ENCODE data around the gene STX18. TPM values are rescaled to one million over a fixed set of nuclear protein-coding genes. Genes with fewer than 3 reads are reported as not detected.

The STX18 gene
- total RNA-seq, 1 donor from 2014 or later, result 36.7 TPM

DNA sequence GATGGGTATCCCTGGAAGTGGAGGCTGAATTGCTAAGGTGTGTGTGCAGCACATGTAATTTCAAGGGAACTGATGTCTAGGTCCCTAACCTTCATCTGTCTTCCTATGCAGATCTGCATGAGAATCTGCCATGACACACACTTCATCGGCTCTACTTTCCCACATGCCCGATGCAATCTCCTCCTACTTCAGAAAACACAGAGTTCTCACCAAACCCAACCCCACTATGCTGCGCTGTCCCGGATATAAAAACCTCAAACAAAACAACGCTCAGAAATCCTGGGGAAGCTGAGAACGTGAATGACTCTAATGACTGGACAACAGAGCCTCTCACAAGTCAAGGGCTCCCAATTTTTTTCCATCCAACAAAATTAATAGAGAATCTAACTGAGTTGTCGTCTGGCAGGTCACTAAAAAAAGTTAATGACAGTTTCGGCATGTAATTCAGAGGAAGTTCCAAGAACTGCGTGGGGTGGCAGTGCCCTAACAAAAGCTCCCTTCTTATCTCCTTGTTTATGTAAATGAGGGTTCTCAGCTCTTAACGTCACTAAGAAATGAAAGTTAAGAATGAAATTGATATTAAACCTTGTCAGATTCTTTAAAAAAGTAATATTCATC is 39.0 kb downstream of the STX18 start:
- no peak for TF ChIP-seq CTCF (conservative IDR thresholded peaks at IDR 0.05)

DNA sequence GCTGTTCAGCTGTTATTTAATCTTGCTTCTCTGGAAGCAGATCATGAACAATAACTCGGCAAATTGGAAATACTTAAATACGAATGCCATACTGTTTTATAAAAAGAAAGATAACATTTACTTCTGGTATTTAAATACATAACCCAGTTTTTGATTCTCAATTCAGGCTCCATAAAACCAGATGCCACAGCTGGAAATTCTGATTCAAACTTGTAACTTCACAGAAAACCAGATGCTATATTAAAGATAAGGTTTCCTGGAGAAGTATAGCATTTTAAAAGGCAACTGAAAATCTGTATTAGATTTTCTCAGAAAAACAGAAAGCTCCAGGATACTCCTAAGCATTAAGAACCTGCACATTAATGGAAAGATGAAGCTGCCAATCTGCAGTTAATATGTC is 40.2 kb downstream of the STX18 start:
- Mint-ChIP-seq H3K9me3 (no peaks in the 10 kb centered on the region), H3K4me1 (peaks cover 43% of the 10 kb centered on the region), H3K27me3 (ENCODE audit: low read depth) (no peaks in the 10 kb centered on the region), H3K4me3 (no peak overlapping the region), H3K36me3 (ENCODE audit: low read depth) (no peaks in the 10 kb centered on the region), H3K27ac (ENCODE audit: unreplicated experiment) (no peak overlapping the region)
- DNase-seq (ENCODE audit: low read depth, low spot score), result no peak
- TF ChIP-seq CTCF (conservative IDR thresholded peaks at IDR 0.05), result no peak

More for the DNA sequence above, 39.0 kb downstream of the STX18 start:
- peak overlapping the region; percentile 56 for H3K4me3 Mint-ChIP-seq
- H3K4me1 Mint-ChIP-seq, result peaks cover 32% of the 10 kb centered on the region
- no peaks in the 10 kb centered on the region for H3K27me3 Mint-ChIP-seq (ENCODE audit: low read depth)
- no peaks in the 10 kb centered on the region for H3K36me3 Mint-ChIP-seq (ENCODE audit: low read depth)
- DNase-seq (ENCODE audit: low read depth, low spot score), result no peak
- peak overlapping the region; percentile 58 for H3K27ac Mint-ChIP-seq (ENCODE audit: unreplicated experiment)
- H3K9me3 Mint-ChIP-seq, result no peaks in the 10 kb centered on the region

GRCh38 chr4:4499438-4500123 is 42.3 kb downstream of the STX18 start:
- H3K9me3 Mint-ChIP-seq, result no peaks in the 10 kb centered on the region
- peaks cover 59% of the 10 kb centered on the region for H3K4me1 Mint-ChIP-seq
- no peaks in the 10 kb centered on the region for H3K27me3 Mint-ChIP-seq (ENCODE audit: low read depth)
- no peak overlapping the region for H3K27ac Mint-ChIP-seq (ENCODE audit: unreplicated experiment)
- no peak for TF ChIP-seq CTCF (conservative IDR thresholded peaks at IDR 0.05)
- H3K4me3 Mint-ChIP-seq, result no peak overlapping the region
- H3K36me3 Mint-ChIP-seq (ENCODE audit: low read depth), result no peaks in the 10 kb centered on the region
- no peak for DNase-seq (ENCODE audit: low read depth, low spot score)

DNA sequence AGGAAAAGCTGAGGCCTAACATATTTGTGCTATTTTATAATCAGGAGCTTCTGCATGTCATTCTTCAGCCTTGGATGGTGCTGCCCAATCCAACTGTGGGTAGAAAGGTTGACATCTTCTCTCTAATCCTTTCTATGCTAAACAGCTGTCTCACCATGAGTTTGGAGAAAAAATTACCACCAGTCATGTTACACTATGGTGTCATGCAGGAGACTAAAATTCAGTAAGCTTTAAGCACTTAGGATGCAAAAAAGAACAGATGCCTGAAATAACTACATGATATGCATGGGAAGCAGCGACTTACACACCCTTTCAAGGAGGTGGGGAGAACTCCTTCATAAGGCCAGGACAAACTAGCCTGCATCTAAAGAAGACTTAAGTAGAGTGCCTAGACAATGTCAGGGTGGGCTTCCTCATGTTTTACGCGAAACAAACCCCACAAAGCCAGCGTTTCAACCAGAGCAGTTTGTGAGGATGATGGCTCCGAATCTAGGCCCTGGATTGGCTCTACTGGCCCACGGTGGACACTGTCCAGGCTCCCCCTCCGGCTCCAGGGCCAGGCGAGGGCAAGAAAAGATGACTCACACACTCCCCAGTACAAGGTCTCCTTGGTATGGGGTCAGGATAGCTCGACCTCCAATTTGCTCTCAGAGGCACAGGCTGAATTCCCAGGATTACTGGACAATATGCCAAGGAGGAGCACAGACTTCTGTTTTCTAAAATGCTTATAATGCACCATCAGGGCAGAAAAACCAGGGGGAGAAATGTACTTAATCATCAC is 45.1 kb downstream of the STX18 start:
- H3K36me3 Mint-ChIP-seq (ENCODE audit: low read depth), result no peaks in the 10 kb centered on the region
- peaks cover 48% of the 10 kb centered on the region for H3K4me1 Mint-ChIP-seq
- peak overlapping the region; percentile 8 for H3K4me3 Mint-ChIP-seq
- no peak for TF ChIP-seq CTCF (conservative IDR thresholded peaks at IDR 0.05)
- H3K27ac Mint-ChIP-seq (ENCODE audit: unreplicated experiment), result peak overlapping the region; percentile 81
- DNase-seq (ENCODE audit: low read depth, low spot score), result peak; percentile 35
- H3K9me3 Mint-ChIP-seq, result no peaks in the 10 kb centered on the region
- H3K27me3 Mint-ChIP-seq (ENCODE audit: low read depth), result no peaks in the 10 kb centered on the region

- H3K4me1 Mint-ChIP-seq, result peaks cover 48% of the 10 kb centered on the region
- no peak for DNase-seq (ENCODE audit: low read depth, low spot score)
- no peaks in the 10 kb centered on the region for H3K9me3 Mint-ChIP-seq
- TF ChIP-seq CTCF (conservative IDR thresholded peaks at IDR 0.05), result no peak
- H3K4me3 Mint-ChIP-seq, result no peak overlapping the region
- H3K27ac Mint-ChIP-seq (ENCODE audit: unreplicated experiment), result no peak overlapping the region
- H3K36me3 Mint-ChIP-seq (ENCODE audit: low read depth), result no peaks in the 10 kb centered on the region
- no peaks in the 10 kb centered on the region for H3K27me3 Mint-ChIP-seq (ENCODE audit: low read depth)
Measured at GRCh38 chr4:4494882-4495281, 47.0 kb downstream of the STX18 start.

Data from neural crest cell (in vitro differentiated cells).